Measurements from ENCODE around the gene YPEL4.
A peak's percentile ranks its signal among the peaks of the same experiment; 100 is the strongest.

The YPEL4 gene

GRCh38 chr11:57674251-57674650, 24.5 kb upstream of the YPEL4 start:
- TF ChIP-seq, protein P1, sequence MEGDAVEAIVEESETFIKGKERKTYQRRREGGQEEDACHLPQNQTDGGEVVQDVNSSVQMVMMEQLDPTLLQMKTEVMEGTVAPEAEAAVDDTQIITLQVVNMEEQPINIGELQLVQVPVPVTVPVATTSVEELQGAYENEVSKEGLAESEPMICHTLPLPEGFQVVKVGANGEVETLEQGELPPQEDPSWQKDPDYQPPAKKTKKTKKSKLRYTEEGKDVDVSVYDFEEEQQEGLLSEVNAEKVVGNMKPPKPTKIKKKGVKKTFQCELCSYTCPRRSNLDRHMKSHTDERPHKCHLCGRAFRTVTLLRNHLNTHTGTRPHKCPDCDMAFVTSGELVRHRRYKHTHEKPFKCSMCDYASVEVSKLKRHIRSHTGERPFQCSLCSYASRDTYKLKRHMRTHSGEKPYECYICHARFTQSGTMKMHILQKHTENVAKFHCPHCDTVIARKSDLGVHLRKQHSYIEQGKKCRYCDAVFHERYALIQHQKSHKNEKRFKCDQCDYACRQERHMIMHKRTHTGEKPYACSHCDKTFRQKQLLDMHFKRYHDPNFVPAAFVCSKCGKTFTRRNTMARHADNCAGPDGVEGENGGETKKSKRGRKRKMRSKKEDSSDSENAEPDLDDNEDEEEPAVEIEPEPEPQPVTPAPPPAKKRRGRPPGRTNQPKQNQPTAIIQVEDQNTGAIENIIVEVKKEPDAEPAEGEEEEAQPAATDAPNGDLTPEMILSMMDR (conservative IDR thresholded peaks at IDR 0.05; ENCODE audit: low read depth, low read length) = no peak
- H3K4me3 ChIP-seq (ENCODE audit: low read length) = no peak overlapping the region
- no peak for DNase-seq (ENCODE audit: low read depth)

DNA sequence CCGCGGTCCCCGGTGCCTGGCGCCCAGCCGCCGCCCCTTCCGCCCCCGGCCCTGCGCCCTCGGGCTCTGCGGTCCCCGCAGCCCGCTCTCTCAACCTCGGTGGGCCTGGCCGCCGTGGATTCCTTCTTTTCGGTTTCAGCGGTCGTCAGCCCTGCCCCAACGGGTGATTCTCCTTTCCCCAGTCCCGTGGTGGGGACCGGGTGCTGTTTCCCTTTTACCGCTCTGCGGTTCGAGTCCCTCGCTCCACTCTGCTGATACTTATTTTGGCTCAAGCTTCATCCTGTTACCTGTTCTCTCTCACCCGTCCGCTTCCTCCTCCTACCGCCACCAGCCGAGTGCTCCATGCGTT, 18.7 kb upstream of the YPEL4 start:
- DNase-seq (ENCODE audit: low read depth) = no peak
- peak overlapping the region; percentile 92 for H3K4me3 ChIP-seq (ENCODE audit: low read length)
- TF ChIP-seq, protein P1 (conservative IDR thresholded peaks at IDR 0.05; ENCODE audit: low read depth, low read length) = no peak

DNA sequence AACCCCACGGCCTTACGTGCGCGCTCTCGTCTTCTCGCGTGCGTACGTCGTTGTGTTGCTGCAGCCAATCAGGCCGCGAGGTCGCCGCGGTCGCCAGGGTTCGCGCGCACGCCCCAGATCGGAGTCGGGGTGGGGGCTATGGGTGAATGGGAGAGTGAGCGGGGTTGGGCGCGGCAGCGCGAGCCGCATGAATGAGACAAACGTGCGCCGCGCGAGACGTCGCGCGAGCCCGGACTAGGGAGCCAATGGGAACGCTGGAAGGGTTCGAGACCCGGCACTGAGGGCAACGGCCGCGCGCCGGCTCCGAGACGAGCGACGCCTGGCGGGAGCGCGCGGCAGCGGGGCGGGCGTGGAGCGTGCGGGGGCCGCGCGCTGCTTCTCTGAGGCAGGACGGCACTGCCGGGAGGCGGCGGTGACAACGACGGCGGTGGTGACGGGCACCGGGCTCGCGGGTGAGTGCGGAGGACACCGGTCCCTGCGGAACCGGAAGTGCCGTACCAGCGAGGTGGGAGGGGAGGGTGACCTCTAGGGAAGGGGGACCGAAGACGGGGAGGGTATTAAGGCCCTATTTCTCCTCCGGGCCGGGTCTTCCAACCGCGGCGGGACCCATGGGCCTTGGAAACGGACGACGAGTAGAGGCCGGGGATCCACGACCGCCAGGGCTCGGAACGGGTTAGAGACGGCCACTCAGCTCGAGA, 18.2 kb upstream of the YPEL4 start, which contains the start of gene ZDHHC5:
TSS of gene ZDHHC5 (plus strand) at position 379 of the 698 bp plus-strand sequence. CDS start 4,977 bp downstream, outside the sequence.
- DNase-seq (ENCODE audit: low read depth) = peak; percentile 99
- H3K4me3 ChIP-seq (ENCODE audit: low read length) = peak within 1 kb of the TSS; percentile 92
- TF ChIP-seq, protein P1 (conservative IDR thresholded peaks at IDR 0.05; ENCODE audit: low read depth, low read length) = no peak

DNA sequence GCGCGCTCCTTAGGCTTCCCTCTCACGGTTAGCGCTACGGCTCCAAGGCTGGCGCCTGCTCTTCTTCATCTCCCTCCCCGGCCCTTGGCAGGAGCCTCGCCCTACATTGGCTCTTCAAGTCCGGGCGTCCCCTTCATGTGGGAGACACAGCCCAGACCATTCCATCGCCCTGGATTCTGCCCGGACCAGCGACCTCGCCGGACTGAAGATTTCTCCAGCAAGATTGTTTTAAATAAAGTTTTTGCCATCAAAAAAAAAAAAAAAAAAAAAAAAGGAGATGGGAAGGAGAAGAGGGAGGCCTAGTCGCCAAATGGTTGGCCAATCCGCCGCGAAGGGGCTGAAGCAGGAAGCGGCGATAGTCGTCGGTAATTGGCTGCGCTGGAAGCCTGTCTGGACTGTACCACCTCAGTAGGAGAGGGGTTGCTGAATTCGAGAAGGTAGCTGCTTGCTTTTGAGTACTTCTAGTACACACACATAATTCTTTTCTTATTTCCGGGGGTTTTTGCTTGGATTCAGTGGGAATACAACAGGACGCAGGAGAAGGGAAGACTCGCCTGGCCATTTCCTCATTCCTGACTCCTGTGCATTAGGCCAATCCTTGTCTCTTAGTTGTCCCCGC, 17.5 kb upstream of the YPEL4 start:
- TF ChIP-seq, protein P1 (conservative IDR thresholded peaks at IDR 0.05; ENCODE audit: low read depth, low read length) = no peak
- peak; percentile 97 for DNase-seq (ENCODE audit: low read depth)
- H3K4me3 ChIP-seq (ENCODE audit: low read length) = peak overlapping the region; percentile 92

GRCh38 chr11:57663975-57664374, 14.3 kb upstream of the YPEL4 start:
- DNase-seq (ENCODE audit: low read depth) = no peak
- TF ChIP-seq, protein P1 (conservative IDR thresholded peaks at IDR 0.05; ENCODE audit: low read depth, low read length) = no peak
- H3K4me3 ChIP-seq (ENCODE audit: low read length) = no peak overlapping the region

GRCh38 chr11:57662893-57663292, 13.2 kb upstream of the YPEL4 start:
- no peak overlapping the region for H3K4me3 ChIP-seq (ENCODE audit: low read length)
- no peak for DNase-seq (ENCODE audit: low read depth)
- TF ChIP-seq, protein P1 (conservative IDR thresholded peaks at IDR 0.05; ENCODE audit: low read depth, low read length) = no peak

- H3K4me3 ChIP-seq (ENCODE audit: low read length) = no peak overlapping the region
- DNase-seq (ENCODE audit: low read depth) = no peak
- TF ChIP-seq, protein P1 (conservative IDR thresholded peaks at IDR 0.05; ENCODE audit: low read depth, low read length) = no peak
These were observed 10.0 kb upstream of the YPEL4 start for GRCh38 chr11:57659669-57660068.
